NCI-H1417 (cell line): ENCODE results near the gene DPCD.
A peak's percentile ranks its signal among the peaks of the same experiment; 100 is the strongest.

Experiments used
- DNase-seq, 3 experiments: peaks; one replicate each; lab custom pipeline; 2025; lab: John Stamatoyannopoulos, UW

DPCD gene

DNA sequence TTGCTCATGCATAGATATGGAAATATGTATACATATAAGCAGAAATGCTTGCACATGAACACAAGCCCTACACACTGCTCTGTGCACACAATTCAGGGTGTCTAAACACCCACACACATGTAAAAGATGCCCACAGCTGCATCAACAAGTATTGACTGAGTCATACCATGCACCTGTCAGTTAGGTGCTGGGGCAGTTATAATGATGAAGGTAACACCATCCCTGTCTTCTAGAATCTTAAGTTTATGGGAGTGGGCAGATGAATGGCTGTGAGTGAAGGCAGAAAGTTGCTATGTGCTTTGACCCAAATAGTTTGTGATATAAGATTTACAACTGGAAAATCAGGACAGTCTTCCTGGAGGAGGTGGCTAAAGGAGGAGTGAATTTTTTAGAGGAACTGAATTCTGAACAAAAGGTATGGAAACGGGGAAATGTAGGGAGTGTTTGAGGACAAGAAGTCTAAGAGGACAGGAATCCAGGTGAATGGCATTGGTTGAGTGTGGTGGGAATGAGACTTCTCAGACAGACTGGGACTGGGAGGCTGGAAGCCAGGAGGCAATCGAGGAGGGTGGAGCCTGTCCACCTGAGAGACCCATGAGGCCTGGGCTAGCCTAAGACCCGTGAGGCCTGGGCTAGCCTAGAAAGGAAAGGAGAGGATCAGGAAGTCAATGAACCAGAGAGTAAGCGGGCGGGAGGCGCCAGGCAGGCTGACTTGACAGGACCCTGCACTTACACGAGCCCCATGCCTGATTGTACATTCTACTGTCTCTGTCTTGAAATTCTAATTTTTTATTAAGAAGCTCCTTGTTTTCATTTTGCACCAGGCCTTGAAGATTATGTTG, 20.7 kb upstream of the DPCD start:
- DNase-seq, result peak in 1 of 3 experiments; percentile 6

DNA sequence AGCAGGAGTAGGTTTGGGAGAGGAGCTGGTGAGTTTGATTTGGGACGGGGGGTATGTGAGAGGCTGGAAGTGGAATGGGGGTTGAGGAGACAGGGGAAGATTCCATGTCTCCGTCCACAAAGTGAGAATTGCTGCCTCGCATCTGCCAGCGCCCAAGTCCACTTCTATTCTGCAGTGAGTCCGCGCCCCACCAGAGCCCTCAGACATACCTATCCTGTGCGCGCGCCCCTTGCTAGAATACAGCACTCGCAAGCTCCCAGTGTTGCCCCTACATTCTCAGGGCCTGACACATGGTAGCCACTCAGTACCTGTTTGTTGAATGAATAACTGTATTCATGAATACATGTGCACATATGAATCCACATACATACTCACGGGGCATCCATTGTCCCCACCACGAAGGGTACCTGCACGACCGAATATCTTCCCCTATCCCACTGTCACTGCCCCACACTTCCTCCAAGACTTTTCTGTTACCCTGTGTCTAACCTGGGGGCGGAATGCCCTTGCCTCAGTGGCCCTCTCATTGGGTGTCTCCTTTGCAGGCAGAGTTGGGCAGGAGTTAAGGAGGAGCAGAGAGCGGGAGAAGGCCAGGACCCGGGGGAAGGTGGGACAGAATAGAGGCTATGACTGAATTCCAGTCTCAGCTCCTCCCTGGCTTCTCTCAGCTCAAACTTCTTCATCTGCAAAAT, 19.9 kb upstream of the DPCD start:
- DNase-seq, result no peak

DNA sequence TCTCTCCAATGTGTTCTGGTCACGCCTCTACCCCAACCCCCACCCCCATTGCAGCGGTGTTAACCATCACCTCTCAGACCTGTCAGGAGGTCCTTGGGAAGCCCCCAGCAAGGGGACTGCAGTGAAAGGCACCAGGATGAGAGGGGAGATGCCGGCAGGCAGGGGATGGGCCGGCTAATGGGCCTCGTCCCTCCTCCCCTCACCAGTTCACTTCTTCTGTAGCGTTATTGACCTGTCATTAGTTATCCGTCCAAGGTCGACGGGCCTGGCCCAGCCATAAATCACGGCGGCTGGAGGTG, 18.8 kb upstream of the DPCD start:
- peak in 1 of 3 experiments; percentile 41 for DNase-seq

DNA sequence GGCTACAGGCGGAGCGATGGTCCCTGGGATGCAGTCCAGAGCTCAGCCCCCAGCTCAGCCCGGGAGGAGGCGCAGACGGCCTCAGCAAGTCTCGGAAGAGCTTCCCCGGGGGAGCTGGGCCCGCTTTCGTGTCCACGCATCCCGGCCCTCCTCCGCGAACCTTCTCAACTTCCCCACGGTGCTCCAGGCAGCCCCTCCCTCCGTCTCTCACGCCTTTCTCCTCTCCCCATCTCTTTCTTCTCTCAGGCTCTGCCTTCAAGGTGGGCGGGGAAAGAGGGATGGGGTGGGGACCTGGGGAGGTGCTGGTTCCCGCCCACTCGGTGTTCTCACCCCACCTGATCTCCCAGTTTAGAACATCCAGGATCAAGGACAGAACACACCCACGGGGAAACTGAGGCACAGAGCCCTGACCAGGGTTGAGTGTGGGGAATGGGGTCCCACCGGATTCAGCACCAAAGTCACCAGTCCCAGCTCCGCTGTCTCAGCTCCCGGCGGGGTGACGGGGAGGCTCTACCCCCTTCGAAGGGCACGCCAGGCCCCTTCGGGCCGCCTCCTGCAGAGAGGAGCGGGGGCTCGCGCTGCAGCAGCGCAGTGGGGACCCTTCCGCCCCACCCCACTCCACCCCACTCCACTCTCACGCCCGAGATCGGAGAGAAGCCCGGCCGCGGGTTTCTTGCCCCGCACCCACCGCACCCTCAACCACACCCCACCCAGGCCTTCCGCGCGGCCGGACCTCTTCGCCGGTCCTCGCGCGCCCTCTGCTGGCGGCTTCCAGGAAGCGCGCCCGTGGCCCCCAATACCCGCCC, 18.3 kb upstream of the DPCD start:
- DNase-seq, result peak; percentile 52 to 77 (median 56)

DNA sequence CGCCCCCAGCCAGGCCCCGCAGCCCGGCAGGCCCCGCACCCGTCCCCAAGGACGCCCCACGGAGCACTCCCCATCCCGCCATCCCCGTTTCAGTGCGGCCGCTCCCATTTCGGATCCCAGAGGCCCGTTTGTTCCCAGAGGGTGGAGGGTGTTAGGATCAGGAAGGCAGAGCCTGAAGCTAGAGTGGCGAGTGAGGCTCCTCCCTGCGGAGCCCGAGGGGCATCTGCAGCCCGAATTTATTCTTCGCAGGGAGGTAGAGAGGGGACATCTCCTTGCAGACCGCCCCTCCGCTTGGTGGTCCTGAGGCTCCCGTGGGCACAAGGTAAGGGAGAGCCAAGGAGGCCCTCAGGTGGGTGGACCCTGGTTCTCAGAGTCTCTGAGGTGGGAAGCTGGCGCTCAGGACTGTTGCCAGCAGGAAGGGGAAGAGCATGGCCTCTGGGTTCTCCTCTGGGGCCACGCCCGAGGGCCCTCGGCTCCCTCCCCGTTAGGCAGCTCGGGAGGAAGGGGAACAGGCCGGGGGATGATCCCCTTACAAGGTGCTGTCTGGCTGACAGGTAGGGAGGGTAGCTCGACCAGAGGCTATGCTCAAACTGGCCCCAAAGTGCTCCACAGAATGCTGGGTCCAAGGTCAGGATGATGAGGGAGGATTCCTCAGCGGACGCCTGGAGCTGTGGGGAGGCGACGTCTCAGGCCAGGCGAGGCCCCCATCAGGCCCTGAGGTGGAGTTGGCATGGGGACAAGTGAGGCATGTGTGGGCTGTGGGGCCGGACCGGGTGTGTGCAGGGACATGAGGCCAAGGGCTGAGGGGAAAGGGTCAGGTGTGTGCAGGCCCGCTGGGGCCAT, 17.5 kb upstream of the DPCD start:
- DNase-seq, result peak in 2 of 3 experiments; percentile 42 to 69

DNA sequence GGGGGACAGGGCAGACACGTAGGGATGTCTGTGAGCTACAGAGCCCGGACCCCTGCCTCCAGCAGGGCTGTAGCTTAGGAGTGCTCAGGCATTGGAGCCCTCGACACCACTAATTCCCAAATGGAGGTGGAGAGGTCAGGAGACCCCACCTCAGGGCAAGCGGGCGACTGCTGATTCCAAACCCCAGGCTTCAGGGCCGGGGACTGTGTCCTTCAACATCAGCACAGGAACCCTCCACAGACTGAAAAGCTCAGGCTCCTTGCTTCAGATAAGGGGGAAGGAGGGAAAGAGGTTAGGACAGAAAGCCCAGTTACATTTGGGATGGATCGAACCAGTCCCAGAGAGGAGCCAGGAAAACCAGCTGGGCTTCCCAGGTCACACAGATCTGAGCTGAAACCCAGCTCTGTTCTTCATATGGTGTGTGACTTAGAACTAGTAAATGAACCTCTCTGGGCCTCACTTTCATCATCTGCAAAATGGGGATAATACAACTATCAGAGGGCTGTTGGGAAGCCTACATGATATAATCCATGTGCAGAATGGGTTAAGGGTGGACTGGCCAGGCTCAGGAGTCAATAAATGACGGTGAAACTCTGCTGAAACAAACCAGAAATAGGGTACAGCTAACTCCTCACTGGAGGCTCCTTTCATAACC, 16.7 kb upstream of the DPCD start:
- no peak for DNase-seq

DNA sequence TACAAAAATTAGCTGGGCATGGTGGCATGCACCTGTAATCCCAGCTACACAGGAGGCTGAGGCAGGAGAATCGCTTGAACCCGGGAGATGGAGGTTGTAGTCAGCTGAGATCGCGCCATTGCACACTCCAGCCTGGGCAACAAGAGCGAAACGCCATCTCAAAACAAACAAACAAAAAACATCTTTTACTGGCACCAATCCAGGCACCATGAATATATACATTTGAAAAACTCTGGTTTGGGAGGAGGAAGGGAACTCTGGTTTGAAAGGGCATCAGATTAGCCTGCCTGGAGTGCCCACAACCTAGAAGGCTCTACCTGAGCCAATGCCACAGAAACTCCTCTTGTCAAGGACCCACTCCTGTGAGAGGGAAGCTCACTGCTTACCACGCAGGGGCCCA, 16.0 kb upstream of the DPCD start:
- DNase-seq, result no peak

DNA sequence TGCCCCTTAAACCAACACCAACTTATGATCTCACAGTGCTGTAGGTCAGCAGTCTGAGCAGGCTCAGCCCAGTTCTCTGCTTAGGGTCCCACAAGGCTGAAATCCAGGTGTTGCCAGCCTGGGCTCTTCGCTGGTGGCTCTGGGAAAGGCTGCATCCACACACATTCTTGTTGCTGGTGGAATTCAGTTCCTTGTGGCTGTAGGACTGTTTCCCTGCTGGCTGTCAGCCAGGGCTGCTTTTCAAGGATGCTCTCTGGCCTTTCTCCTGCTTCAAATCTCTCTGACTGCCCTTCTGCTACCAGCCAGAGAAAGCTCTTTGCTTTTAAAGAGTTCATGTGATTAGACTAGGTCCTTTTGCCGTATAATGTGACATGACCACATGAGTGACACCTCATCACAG, 15.3 kb upstream of the DPCD start:
- no peak for DNase-seq

DNA sequence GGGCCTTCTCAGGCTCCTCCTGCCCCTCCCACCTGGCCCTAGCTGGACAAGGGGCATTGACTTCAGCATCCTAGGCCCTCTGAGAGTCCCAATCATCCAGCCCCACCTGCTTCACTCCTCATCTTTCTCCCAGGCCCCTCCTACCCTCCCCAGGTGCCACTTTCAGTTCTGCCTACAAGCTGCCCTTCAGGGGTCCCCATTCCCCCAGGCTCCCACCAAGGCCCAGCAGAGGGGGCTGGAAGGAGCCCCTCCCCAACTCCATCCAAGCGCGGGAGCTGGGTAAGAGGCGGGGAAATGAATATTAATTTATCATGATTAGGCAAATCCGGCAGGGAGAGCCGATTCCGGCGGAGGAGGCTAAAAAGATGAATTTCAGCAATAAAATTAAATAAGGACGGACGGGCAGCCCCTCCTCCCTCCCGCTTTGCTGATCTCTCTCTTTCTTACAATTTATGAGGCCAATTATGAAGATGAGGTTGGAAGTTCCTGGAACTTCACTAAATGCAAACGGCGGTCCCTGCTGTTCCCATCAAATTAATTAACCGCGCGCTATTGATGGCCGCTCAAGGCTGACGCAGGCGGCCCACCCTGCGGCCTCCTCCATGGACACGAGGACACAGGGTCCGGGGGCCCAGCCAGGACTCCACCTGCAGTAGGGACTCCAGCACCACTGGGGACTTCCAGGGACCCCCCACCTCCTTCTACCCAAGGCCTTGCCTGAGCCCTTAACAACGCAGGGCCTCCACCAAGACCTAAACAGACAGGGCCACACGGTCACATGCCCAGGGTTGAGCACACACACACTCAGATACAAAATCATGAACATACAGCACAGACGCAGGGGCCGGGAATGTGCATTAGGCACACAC, 14.0 kb upstream of the DPCD start:
- no peak for DNase-seq

DNA sequence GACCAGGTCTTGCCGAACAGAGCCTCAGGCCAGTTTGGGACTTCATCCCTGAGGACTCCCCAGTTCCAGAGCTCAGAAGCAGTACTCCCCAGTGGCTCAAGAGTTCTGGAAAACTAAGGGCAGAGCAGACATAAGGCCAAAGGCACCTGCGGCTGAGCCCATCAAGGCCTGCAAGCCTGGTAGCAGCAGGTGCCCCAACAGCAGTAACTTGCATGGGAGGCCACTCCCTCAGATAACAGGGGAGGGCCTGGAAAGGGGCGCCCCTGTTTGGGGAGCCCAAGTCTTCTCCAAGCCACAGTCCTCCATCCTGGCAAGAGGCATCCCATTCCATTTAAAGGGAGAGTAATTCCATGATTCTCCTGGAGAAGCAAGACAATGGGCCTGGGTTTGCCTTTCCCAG, 13.0 kb upstream of the DPCD start:
- DNase-seq, result no peak

DNA sequence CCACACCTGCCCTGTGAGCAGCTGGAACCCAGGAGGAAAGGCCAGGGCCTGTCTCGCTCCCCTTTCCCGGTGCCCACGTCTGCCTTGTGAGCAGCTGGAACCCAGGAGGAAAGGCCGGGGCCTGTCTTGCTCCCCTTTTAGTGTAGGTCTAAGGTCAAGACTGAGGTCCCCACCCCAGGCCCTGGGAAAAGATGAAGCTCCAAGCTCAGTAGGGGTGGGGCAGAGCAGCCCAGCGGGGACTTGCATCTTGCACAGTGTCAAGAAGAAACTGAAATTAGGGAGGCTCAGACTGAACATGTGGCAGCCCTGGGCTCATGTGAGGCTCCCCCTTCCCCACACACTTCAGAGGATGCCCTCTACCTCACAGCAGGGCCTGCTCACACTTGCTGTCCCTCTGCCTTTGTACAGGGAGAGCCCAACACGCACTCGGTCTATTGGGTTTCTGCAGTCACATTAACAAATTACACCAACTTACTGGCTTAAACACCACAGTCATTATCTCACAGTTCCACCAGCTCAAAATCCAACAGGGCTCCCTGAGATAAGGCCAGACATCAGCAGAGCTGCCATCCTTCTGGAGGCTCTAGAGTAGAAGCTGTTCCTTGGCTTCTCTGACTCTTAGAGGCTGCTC, 12.4 kb upstream of the DPCD start:
- no peak for DNase-seq

DNA sequence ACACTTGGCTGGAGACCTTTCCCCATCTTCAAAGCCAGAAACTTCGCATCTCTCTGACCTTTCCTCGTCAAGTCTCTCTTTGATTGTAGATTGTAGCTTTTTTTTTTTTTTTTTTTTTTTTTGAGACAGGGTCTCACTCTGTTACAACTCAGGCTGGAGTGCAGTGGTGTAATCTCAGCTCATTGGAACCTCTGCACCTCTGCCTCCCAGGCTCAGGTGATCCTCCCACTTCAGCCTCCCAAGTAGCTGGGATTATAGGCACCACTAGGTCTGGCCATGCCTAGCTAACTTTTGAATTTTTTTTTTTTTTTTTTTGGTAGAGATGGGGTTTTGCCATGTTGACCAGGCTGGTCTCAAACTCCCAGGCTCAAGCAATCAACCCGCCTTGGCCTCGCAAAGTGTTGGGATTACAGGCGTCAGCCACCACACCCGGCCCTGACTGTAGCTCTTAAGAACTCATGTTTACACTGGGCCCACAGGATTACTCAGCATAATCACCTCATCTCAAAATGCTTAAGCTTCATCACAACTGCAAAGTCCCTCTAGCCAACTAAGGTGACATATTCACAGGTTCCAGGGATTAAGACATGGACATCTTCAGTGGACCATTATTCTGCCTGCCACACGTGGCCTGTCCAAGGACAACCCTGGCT, 11.8 kb upstream of the DPCD start:
- no peak for DNase-seq

DNA sequence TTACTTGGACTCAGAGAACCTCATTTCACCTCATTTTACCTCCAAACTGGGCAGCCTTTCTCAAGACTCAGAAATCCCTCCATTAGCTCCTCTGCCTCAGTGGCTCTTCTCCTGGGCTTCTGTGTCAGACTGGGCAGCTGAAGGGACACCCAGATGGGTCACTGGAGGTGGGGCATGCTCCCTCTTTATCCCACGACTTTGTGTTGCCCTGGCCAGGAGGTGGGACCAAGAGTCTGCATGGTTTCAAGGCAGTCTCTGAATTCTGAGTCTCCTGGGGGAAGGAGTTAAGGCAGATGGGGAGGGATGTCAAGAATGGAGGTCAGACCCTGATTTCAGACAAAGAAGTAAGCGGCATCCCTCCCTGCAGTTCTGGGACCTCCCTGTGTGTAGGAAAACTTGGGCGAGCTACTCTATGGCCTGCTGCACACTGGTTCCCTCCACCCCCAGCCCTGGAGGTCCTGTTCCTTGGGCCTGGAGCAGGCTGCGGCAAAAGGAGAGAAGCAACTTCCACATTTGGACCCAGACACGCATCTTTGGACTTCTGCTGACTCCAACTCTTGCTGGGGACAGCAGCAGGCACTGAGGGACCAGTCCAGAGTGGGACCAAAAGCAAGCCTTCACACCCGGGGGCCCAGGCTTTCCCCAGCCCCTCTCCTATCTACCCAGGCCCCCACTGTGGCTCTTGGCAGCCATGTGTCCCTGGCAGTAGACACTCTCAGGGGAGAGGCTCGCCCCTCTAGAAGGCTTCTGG, 10.8 kb upstream of the DPCD start:
- no peak for DNase-seq

DNA sequence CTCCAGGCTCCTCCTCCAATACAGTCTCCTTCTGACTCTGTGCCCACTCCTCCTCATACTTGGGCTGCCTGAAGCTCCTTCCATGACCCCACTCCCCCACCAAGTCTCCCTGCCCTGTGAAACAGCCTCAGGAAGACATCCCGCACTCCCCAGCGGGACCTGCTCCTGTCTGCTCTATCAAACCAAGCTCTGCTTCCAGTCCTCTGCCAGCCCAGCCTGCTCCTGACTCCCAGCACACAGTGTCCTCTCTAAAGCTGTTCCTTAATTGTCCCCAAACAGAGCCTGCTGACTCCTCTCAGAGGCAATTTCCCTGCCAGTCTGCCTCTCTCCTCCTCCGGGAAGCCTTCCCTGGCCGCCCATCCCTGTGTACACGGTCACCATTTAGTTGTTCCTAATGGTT, 9.9 kb upstream of the DPCD start:
- DNase-seq, result no peak

DNA sequence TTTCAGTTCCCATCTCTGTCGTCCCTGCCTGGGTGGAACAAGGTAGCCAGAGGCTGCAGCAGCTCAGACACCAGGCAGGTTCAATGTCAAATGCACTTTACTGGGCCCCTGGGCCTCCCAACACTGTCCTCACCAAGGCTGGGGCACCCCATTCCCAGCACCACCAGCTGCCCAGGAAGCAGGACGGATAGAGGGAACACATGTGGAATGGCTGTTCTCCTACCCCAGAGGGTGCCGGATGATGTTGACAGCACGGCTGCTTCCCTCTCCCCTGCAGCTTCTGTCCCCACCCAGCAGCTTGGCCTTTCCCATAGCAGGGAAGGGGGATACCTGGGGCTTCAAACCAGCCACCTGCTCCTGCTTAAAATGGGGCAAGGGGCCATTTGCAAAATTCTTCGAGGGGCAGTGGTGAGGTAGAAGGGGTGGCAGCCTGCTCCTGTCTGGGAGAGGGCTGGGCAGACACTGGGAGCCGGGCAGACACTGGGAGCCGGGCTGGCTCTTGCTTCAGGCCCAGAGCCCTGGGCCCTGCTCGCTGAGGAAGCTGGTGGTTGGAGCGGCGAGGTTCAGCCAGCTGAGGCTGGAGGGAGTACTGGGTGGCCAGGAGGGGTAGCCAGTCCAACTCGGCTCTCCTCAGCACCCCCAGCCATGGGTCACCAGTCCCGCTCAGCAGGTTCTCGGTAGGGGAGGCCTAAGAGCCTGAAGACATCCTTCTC, 9.2 kb upstream of the DPCD start:
- DNase-seq, result no peak

DNA sequence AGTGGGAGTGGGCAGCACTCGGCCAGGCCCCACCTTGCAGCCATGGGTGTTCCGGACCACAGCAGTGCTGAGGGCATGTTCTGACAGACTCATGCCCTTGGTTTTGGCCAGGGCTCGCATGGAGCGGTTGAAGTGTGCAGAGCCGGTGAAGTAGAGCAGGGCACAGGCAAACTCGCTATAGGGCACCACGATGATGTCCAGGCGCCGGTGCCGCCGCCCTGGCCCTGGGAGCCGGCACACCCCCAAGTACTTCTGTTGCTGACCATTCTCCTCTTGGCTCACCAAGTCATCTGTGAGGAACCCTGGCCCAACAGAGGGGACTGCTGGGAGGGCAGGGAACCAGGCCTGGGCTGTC, 8.6 kb upstream of the DPCD start:
- DNase-seq, result no peak

DNA sequence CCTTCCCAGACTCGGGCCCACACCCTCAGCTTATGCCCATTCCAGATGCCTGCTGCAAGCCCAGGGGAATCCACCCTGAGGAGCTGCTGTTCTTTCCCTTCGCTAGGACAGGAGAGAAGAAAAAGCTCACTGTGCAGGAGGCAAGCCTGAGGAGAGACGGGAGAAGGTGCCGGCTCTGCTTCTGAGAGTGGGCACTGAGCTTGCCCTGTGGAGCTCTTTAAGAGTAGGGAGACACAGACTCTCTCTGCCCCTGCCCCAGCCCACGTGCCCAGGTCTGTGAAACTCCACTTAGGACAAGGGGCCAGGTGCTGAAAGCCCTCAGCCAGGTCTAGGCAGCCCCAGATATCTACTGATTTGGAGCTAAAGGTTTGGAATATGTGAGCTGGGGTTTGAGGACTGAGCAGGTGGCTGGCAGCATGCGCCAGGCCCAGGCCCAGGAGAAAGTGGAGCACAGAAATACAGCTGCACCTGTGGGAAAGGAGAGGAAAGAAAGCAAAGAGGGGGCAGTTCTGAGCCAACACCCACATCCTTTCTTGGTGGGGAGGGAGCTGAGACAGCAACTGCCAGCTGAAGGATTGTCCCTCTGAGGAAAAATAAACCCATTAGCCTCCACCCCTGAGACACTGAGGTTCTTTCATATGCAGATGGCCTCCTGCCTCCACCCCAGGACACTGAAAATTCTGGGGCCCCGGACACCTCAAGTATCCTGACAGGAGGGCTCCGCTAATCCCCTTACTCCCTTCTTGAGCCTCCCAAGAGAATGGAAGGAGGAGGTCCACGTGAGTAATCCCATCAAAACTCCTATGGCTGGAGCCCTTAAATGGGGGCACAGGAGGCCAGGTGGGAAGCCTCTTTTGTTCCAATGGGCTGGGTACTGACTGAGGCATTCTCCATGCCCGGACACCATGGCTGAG, 7.4 kb upstream of the DPCD start:
- DNase-seq, result no peak
